ENCODE data around the gene FAR2.
"Not testable (repeated sequence)": the region's sequence is repeated elsewhere in the genome, so short reads cannot be mapped to it uniquely, and the experiment has no call there.

DNA sequence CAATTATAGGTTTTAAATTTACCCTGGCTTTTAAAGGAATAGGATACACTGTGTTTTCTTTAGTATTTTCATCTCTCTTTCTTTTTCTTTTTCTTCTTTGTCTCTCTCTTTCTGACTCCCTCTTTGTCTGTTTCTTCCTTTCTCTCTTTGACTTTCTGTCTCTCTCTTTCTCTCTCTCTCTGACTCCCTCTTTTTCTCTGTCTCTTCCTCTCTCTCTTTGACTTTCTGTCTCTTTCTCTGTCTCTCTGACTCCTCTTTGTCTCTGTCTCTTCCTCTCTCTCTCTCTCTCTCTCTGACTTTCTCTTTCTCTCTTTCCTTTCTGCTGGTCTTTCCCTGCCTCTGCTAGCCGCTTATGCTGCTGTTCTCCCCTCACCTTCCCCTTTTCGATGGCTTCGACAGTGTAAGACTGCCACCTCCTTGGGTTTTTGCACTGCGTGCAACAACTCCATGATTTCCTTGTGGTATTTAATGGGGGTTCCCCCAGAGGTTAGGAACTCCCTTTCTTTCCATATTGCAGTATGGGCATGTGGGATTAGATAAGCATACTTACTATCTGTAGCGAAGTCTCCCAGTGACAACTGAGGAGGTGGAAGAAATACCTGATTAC is 21.5 kb downstream of the FAR2 start:
- not testable (repeated sequence) for TF ChIP-seq TARDBP (IDR thresholded peaks at IDR 0.05); SP1 (IDR thresholded peaks at IDR 0.05); FOXK2 (IDR thresholded peaks at IDR 0.05); ZNF384 (IDR thresholded peaks at IDR 0.05); BHLHE40 (IDR thresholded peaks at IDR 0.05; ENCODE audit: borderline replicate concordance); FOXA1 (IDR thresholded peaks at IDR 0.05); HDGF (IDR thresholded peaks at IDR 0.05; ENCODE audit: borderline replicate concordance); SUZ12 (IDR thresholded peaks at IDR 0.05); ARNT (IDR thresholded peaks at IDR 0.05); ELF4 (IDR thresholded peaks at IDR 0.05)

All from HEK293T (cell line).